ENCODE results near the gene SIRPB2. TPM values are rescaled to one million over a fixed set of nuclear protein-coding genes. Genes with fewer than 3 reads are reported as not detected.
A peak's percentile ranks its signal among the peaks of the same experiment; 100 is the strongest.

Gene SIRPB2
- total and polyA plus RNA-seq, 10 of the 15 experiments (the other 5 are each of a cell fraction or from before 2014, with no cell fraction given), result not detected

- no peak for TF ChIP-seq POLR2A (IDR thresholded peaks at IDR 0.05; ENCODE audit: low read depth, low read length)
- TF ChIP-seq ELK1 (IDR thresholded peaks at IDR 0.05; ENCODE audit: low read depth, low read length), result no peak
- no peak for TF ChIP-seq POLR2AphosphoS2 (IDR thresholded peaks at IDR 0.05; ENCODE audit: low read depth, low read length)
- TF ChIP-seq NFXL1 (IDR thresholded peaks at IDR 0.05; ENCODE audit: borderline replicate concordance), result no peak
- no peak for TF ChIP-seq HSF1 (IDR thresholded peaks at IDR 0.05; ENCODE audit: low read depth, low read length)
- TF ChIP-seq IRF5 (IDR thresholded peaks at IDR 0.05; ENCODE audit: borderline replicate concordance), result peak; percentile 86
- TF ChIP-seq NFYA (IDR thresholded peaks at IDR 0.05; ENCODE audit: borderline replicate concordance, low read depth, low read length), result no peak
- TF ChIP-seq JUNB (IDR thresholded peaks at IDR 0.05), result no peak
- TF ChIP-seq MXI1 (IDR thresholded peaks at IDR 0.05; ENCODE audit: low read depth, low read length), result no peak
- no peak for TF ChIP-seq E4F1 (IDR thresholded peaks at IDR 0.05; ENCODE audit: borderline replicate concordance, partially characterized antibody)
- no peak for TF ChIP-seq BCL3 (IDR thresholded peaks at IDR 0.05; ENCODE audit: borderline replicate concordance, insufficient read depth, low read depth, low read length, poor library complexity, severe bottlenecking)
- no peak for TF ChIP-seq STAT1 (conservative IDR thresholded peaks at IDR 0.05)
- TF ChIP-seq SIX5 (IDR thresholded peaks at IDR 0.05; ENCODE audit: low read depth, low read length, severe bottlenecking), result no peak
- TF ChIP-seq EP300 (IDR thresholded peaks at IDR 0.05; ENCODE audit: borderline replicate concordance in 1 of 2, control insufficient read depth in 1 of 2, low read depth in 2 of 2, low read length in 2 of 2), result peak; percentile 67 to 74; a peak in 2 of 4 replicates
- no peak for TF ChIP-seq SP1 (IDR thresholded peaks at IDR 0.05; ENCODE audit: low read depth, low read length)
- no peak for TF ChIP-seq NKRF (conservative IDR thresholded peaks at IDR 0.05)
- no peak for TF ChIP-seq ATF2 (IDR thresholded peaks at IDR 0.05; ENCODE audit: low read length)
Observed at GRCh38 chr20:1434571-1435336, 56.5 kb downstream of the SIRPB2 start (continued).

All from GM12878 (cell line).